NCI-H1436 (cell line): ENCODE data around the gene VPS13D.
A peak's percentile ranks its signal among the peaks of the same experiment; 100 is the strongest.

Experiments
- DNase-seq: peaks from one replicate; lab custom pipeline; 2025; lab: John Stamatoyannopoulos, UW

The VPS13D gene, protein sequence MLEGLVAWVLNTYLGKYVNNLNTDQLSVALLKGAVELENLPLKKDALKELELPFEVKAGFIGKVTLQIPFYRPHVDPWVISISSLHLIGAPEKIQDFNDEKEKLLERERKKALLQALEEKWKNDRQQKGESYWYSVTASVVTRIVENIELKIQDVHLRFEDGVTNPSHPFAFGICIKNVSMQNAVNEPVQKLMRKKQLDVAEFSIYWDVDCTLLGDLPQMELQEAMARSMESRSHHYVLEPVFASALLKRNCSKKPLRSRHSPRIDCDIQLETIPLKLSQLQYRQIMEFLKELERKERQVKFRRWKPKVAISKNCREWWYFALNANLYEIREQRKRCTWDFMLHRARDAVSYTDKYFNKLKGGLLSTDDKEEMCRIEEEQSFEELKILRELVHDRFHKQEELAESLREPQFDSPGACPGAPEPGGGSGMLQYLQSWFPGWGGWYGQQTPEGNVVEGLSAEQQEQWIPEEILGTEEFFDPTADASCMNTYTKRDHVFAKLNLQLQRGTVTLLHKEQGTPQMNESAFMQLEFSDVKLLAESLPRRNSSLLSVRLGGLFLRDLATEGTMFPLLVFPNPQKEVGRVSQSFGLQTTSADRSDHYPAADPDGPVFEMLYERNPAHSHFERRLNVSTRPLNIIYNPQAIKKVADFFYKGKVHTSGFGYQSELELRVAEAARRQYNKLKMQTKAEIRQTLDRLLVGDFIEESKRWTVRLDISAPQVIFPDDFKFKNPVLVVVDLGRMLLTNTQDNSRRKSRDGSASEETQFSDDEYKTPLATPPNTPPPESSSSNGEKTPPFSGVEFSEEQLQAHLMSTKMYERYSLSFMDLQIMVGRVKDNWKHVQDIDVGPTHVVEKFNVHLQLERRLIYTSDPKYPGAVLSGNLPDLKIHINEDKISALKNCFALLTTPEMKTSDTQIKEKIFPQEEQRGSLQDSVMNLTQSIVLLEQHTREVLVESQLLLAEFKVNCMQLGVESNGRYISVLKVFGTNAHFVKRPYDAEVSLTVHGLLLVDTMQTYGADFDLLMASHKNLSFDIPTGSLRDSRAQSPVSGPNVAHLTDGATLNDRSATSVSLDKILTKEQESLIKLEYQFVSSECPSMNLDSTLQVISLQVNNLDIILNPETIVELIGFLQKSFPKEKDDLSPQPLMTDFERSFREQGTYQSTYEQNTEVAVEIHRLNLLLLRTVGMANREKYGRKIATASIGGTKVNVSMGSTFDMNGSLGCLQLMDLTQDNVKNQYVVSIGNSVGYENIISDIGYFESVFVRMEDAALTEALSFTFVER (N-terminal part only)

DNA sequence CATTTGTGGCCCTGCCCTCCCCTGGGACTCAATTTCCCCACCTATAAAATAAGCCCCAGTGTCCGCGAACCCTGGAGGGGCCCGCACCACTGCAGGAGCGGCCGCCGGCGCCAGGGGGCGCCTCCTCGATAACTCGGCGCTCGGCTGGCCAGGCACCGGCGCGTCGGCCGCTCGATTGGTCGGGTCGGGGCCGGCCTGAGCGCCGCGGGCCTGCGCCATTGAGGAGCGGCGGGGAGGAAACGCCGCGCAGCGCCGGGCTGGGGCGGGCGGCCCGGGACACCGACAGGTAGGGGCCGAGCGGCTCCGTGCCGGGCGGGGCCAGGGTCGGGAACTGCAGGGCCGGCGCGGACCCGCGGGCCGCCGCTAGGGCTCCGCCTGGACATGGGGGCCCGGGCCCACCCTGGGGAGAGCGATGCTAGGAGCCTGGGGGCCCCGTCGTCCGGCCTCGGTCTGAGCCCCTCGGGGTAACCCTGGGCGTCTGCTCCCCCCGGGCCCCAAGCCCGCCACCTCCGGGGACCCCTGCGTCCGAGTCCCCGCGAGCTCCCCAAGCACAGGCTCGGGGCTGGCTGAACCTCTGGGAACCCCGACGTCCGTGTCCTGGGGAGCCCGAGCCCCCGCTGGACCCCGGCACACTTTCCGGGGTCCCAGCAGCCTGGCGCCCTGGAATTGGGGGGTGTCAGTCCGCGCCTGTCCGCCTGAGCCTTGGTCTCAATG lies at the start of gene VPS13D:
Gene VPS13D, plus strand, starts transcription at position 196 of the 714 bp plus-strand sequence. CDS start 4,237 bp downstream, outside the sequence.
- peak; percentile 72 for DNase-seq

DNA sequence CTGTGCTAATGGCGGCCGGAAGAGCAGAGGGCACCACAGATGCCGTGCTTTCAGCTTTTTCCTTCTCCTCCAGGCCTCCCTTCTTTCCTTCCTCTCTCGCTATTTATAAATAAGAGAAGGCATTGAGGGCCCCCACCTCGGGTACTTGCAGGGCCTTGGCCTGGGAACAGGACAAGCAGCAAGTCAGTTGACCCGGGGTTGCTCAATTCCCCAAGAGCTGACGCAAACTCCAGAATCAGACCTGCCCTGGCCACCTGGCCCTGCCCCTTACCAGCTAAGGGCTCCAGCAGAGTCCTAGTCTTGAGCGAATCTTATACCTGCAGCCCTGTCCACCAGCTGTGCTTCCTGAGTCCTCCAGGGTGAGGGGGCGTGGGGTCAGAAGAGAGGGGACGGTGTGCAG lies 49.5 kb upstream of the VPS13D start:
- DNase-seq = no peak

DNA sequence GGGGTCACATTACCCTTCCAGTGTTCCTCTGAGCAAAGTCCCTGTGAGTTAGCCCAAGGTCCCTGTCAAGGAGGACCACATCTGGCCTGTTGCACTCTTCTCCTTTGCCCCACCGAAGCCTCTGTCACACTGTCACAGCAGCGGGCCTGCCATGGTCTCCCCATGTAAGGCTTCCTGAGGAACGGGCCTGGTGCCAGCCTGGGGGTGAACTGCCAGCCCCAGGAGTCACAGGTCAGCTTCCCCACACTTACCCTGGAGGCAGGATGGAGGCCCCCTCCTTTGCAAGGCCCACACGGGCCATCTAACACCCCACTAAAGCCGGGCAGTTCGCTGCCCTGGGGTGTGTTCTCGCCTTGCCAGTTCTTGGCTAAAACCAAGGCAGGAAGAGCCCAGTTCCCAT lies 48.9 kb upstream of the VPS13D start:
- DNase-seq = no peak

DNA sequence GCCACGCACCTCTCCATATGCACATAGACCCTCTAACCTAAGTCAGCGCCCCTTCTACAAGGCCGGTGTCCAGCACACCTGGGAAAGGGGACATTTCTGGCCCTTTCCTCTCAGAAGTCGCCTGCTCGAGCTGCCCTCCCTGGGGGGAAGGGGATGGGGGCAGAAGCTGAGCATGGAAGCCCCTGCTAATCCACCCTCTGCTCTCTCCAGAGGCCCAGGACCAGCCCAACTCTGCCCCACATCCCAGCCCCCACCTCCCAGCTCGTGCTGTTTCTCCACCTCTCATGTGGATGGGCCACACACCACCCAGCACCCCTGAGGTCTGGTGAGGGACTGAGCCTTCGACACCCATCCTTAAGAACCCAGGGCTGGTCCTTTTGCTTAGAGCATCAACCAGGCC lies 48.3 kb upstream of the VPS13D start:
- DNase-seq = no peak

DNA sequence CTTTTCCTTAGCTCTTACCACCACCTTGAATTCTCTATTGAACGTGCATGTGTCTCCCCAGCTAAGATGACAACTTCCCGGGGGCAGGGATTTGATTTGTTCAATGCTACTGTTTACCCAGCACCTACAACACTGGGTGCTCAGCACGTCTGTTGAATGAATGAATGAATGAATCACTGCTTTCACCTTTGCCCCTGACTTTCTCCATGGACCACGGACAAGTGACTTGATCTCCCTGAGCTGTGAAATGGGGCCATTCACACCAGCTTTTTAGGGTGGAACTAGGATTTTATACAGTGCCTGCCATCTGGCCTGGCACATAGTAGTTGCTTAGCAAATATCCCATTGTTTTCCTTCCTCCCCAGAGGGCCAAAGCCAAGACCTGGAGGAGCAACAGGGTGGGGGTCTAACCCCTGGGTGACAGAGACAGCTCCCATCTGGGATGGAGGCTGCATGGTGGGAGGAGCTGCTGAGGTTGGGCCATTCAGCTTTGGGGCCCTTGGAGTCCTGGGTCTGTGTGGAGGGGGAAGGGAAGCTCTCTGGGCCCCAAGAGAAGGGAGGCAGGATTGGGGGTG lies 47.3 kb upstream of the VPS13D start:
- no peak for DNase-seq

DNA sequence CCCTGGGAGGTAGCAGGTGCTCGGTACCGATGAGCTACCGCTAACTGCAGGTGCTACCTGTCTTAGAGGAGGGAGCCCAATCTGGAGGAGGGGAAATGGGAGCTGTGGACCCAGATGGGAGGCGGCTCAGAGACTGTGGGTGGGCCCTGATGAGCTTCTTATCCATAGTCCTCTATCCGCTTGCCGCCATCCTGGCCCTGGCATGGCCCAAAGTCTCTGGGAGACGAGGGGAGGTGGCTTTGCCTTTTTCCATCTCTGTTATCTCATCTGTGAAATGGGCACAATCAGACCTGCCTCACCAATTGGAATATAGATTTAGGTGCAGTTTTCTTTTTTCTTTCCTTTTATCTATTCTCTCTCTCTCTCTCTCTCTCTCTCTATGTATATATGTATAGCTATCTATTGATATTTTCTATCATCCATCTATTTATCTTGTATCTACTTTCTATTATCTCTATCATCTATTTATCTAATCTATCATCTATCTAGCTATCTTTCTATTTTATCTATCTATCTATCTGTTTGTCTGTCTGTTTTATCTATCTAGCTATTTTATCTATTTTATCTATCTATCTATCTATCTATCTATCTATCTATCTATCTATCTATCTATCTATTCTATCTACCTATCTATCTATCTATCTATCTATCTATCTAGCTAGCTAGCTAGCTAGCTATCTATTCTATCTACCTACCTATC lies 46.6 kb upstream of the VPS13D start:
- DNase-seq = no peak

DNA sequence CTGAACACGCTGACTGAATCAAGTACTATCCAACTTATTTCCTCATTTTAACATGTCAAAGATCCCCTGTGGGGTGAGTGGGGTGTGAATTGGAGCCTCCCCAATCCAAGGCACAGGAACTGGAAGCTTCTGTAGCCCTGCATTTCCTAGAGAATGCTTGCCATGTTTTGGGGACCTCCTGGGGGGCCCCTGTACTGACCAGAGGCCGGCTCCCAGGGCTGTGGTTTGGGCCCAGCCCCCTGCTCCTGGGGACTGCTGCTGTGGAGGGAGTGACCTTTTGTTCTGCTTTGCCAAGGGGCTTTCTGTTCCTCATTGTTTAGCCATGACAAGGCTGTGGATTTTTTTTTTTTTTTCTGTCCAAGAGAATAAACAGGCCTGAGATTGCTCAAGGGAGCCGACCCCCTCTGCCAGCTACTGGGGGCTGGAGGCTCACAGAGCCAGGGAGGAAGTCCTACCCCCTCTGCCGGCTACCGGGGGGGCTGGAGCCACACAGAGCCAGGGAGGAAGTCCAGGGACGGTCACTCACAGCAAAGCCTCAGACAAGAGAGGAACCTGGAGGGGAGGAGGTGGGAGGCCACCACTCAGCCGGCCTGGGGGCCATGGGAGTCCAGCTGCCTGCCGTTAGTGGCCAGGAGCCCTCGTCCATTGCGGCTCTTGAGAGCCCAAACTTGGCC lies 45.7 kb upstream of the VPS13D start:
- DNase-seq = no peak

DNA sequence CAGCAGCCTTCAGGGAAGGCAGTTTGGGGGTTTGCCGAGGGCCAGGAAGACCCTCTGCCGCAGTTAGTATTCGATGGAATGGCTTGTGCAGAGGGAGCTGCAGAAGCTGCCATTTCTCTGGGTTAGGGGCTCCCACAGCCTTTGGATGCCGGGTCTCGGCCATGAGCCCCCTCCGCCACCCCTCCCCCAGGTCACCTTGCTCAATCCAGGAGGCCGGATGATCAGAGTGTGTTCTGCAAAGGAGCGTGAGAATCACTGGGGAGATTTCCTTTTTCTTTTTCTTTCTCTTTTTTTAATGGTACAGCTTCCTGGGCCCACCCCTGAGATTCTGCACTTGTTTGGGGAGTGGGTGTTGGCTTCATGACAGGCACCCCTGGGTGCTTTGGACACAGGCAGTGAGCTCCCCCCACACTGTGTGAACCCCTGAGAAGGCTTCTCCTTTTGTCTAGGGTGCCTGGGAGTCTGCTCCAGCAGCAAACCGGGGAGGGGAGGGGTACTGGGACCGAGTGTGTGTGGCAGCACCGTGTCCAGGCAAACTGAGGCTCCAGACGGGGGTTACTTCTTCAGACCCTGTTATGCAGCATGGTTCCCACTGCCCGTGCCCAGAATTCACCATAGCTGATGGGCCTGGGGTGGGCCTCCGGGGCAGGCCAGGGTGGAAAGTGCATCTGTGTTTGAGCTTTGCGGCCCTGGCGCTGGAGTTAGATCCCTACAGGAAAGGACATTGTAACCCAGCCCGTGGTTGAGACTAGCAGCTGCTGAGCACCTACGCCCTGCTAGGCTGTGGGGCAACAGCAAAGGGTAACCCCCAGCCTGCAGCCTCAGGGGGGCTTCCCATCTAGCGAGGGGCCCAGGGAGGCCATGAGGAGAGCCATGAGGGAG lies 44.6 kb upstream of the VPS13D start:
- DNase-seq = no peak

DNA sequence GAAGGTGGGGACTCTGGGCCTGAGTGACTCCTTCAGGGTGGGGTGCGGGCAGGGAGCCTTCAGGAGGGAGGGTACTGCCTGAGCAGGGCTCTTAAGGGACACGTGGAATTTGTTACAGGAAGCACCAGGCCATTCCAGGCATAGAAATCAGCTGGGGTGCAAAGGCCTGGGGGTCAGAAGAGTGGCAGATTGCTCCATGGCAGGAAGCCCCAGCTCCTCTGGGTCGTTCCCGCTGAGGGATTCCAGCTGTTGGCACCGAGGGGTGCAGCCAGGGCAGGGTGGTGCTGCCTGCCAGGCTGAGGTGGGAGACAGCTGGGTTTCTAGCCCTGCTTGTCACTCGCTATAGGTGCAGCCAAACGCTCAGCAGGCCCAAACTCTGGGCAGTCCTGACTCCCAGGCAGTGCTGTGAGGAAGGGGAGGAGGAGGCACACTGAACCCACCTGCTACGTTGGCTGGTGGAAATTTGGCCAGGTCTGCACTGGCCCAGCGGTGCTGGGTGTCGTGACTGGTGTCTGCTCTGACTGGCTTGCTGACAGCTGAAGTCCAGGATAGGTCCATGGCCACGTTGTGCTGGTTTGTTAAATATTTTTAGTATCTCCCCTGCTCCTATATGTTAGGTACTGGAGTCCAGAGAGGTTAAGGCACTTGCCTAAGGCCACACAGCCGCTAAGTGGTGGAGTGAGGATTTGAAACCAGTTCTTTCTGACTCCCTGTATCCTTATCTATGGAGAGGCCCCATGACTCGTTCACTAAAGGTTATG lies 43.7 kb upstream of the VPS13D start:
- no peak for DNase-seq

DNA sequence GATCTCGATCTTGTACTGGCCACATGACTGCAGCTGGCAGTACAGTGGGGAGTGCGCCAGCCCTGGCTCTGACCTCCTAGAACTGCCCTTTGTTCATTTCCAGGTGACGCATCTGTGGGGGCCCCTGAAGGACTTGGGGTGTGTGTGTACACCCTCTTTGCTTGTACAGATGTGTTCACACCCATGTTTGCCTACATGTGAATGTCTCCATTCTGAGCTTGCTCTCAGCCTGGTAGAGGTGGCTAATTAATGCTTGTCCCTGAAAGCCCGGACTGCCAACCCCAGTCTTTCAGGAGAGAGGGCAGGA lies 43.2 kb upstream of the VPS13D start:
- DNase-seq = no peak

DNA sequence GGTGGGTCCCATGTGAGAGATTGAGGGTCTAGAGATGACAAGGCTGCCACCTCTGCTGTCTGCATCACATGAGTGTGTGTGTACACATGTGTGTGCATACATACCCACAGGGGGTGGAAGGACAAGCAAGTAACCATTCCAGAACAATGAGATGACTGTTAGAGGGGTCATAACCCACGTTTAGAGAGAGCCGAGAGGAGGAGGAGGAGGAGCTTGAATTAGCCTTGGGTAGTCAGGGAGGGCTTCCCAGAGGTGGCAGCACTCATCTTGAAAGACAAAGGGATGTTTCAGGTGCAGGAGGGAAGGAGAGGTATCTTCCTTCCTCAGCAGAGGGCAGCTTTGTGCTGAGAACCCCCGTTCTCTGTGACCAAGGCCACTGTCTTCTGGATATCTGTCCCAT lies 41.7 kb upstream of the VPS13D start:
- DNase-seq = no peak

DNA sequence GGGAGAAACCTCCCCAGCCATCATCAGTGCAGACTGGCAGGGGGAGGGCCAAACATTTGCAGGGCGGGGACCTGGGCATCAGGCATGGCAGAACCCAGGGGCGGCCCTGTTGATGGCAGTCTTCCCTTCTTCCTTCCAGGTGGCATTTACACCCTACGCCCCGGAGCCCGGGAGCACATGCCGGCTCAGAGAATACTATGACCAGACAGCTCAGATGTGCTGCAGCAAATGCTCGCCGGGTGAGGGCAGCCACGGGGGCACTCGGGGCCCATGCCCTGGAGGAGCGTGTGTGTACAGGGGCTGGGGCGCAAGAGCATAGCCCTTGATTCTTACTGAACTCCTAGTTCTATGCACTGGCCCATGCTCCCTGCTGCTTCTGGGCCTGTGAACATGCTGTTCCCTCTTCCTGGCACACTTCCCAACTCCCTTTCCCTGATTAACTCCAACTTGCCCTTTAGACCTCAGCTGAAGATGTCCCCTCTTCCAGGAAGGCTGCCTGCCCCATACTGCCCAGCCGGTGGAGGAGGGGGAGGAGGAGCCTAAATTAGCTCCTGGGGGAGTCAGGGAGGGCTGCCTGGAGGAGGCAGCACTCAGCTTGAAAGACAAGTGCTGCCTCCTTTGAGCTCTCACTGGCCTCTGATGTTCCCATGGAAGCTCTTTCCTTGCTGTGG lies 41.0 kb upstream of the VPS13D start:
- DNase-seq = no peak

DNA sequence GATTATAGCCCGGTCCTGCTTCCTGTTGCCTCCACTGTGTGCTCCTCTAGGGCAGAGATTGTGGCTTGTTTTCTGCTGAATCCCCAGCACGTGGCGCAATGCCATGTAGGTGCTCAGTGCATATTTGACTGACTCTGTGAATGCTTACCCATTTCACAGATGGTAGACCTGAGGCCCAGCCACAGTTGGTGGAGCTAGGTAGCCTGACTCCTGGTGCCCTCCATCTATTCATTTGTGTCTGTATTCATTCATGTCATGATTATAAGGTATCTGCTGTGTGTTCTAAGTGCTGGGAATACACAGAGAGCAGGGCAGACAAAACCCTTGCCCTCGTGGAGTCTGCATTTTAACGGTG lies 40.5 kb upstream of the VPS13D start:
- no peak for DNase-seq

DNA sequence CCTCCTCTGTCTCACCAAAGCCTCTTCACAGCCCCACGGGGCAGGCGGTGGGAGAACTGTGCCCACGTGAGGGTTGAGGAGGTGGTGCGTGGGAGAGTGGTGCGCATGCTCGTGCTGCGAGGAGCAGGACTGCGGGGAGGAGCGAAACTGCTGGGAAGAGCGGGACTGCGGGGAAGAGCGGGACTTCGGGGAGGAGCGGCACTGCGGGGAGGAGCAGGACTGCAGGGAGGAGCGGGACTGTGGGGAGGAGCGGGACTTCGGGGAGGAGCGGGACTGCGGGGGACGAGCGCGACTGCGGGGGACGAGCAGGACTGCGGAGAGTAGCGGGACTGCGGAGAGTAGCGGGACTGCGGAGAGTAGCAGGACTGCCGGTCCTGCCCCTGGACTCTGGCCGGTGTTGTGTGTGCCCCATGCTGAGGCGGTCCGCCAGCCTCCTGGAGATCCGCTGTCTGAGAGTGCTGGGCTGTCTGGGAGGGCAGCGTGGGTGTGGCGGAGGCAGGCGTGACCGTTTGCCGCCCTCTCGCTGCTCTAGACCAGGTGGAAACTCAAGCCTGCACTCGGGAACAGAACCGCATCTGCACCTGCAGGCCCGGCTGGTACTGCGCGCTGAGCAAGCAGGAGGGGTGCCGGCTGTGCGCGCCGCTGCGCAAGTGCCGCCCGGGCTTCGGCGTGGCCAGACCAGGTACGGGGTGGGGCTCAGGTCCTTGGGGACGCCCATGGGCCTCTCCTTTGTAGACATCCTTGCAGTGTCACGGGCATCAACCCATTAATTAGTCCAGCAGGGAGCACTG lies 38.4 kb upstream of the VPS13D start:
- DNase-seq = no peak

DNA sequence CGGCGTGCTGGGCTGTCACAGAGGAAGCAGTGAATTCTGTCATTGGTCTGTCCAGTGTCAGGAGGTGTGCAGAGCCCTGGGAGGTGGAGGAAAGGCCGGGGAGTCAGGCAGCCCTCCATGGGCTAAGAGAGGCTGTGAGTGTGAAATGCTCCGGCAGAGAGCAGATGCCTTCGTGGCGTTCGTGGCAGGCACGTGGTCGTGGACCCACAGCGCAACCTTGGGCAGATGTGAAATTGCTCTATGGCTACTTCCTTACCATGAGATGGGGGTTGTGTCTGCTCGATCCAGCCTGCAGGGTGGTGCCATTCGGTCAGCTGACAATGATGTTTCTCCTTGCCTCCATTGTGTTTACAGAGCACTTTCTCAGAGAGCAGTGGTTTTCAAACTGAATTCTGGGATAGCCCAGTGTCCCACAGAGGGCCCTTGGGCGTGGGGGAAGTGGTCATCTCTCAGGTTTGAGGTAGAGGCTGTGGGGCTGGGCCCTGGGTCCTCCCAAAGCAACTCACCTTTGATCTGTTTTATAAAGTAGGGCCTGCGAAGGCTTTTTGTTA lies 35.1 kb upstream of the VPS13D start:
- DNase-seq = no peak

DNA sequence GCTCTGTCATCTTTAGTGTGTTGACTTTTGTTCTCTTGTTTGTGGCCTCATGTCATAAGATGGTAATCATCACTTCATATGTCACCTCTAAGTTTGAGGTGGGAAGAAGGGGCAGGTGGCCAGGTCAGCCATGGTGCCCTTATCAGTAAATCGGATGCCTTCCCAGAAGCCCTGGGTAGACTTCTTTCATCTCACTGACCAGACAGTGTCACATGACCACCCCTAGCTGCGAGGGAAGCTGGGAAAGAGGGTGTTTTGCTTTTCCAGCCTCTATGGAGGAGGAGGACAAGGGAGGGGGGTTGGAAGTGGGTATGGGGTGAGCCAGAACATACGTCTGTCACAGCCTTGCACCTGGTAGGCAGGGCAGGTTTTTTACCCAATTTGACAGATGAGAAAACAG lies 34.4 kb upstream of the VPS13D start:
- no peak for DNase-seq
